ENCODE data around the gene TRAPPC3L. TPM values are rescaled to one million over a fixed set of nuclear protein-coding genes. Genes with fewer than 3 reads are reported as not detected.
A peak's percentile ranks its signal among the peaks of the same experiment; 100 is the strongest.

The TRAPPC3L gene
- total RNA-seq, 1 experiment from 2014 or later = not detected

DNA sequence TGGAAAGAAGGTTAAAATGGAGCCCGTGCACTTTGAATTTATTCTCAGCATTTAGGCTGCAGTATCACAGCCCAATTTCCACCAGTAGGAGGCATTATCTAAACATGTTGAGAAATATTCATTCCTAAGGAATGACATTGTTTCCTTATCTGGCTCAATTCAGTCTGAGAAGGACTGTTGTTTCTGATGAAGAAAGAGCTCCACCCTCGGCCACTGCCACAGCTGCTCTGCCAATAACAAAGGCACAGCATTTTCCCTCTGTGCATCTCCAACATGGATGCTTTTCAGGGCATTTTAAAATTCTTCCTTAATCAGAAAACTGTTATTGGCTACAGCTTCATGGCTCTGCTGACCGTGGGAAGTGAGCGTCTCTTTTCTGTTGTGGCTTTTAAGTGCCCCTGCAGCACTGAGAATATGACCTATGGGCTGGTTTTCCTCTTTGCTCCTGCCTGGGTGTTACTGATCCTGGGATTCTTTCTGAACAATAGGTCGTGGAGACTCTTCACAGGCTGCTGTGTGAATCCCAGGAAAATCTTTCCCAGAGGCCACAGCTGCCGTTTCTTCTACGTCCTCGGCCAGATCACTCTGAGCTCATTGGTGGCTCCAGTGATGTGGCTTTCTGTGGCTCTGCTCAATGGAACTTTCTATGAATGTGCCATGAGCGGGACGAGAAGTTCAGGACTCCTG lies 33.9 kb downstream of the TRAPPC3L start, which contains the start of gene CALHM5:
Gene CALHM5, plus strand, starts transcription at position 216 of the 687 bp plus-strand sequence. Its CDS starts 58 bp downstream, at position 274.
- RAD21 ChIA-PET (ENCODE audit: low non-redundant PET in 1 of 2, low total read pairs in 2 of 2, uncharacterized antibody in 2 of 2, unreplicated experiment in 2 of 2) = no interaction called here
- H2AFZ ChIP-seq (ENCODE audit: low read depth, low read length, poor library complexity, severe bottlenecking) = peak within 1 kb of the TSS; percentile 97
- no peaks in the 10 kb centered on the region for H3K36me3 ChIP-seq (ENCODE audit: control insufficient read depth in 1 of 2, insufficient read depth in 2 of 2, low read length in 2 of 2)
- POLR2A ChIA-PET = interaction anchor here (1.0 kb wide), 1 partner anchor 12 kb away, joined by 3 read pairs; no protein-coding TSS in a partner anchor
- BruUV-seq (replicated peaks) = no TSS peak
- H3K4me2 ChIP-seq (ENCODE audit: low read length) = peak within 1 kb of the TSS; percentile 28
- H3K9me2 ChIP-seq (ENCODE audit: insufficient read depth) = no peaks in the 10 kb centered on the region
- no peaks in the 10 kb centered on the region for H4K20me1 ChIP-seq (ENCODE audit: insufficient read depth)
- H3K9ac ChIP-seq (ENCODE audit: low read length) = no peak within 1 kb of the TSS
- CTCF ChIA-PET = interaction anchor here (0.7 to 2.3 kb wide), 10 partner anchors 11 to 259 kb away, joined by 3 to 15 read pairs (median 4); no protein-coding TSS in a partner anchor
- no peak within 1 kb of the TSS for H3K27ac ChIP-seq (ENCODE audit: low read depth, low read length)
- peak; percentile 92 for ATAC-seq
- H3K4me3 ChIP-seq (replicated peaks in 1 of 2; ENCODE audit: low read depth in 1 of 2, low read length in 2 of 2) = no peak within 1 kb of the TSS
- H3K79me2 ChIP-seq (ENCODE audit: insufficient read depth, low read length) = no peaks in the 10 kb centered on the region
- H3K4me1 ChIP-seq (ENCODE audit: control insufficient read depth in 1 of 2, insufficient read depth in 2 of 2, low read length in 2 of 2) = peaks cover 0 to 9% of the 10 kb centered on the region in 2 experiments; a peak in 2 of 4 replicates
- H3K9me3 ChIP-seq (ENCODE audit: control insufficient read depth in 1 of 2, insufficient read depth in 1 of 2, low read depth in 1 of 2, low read length in 2 of 2) = no peaks in the 10 kb centered on the region
- DNase-seq (ENCODE audit: low read depth, low spot score) = peak; percentile 58
- no peaks in the 10 kb centered on the region for H3K27me3 ChIP-seq (ENCODE audit: insufficient read depth, low read length)
- intact Hi-C loops (cut with micrococcal nuclease) = loop anchor here (5.0 kb wide), 1 partner anchor 571 kb away; no protein-coding TSS in a partner anchor
- TF ChIP-seq RAD21 (IDR thresholded peaks at IDR 0.05; ENCODE audit: low read depth) (peak; percentile 56), JUND (IDR thresholded peaks at IDR 0.05) (peak; percentile 23; the same call in 1 of the 2 replicates), CEBPB (IDR thresholded peaks at IDR 0.05; ENCODE audit: low read depth) (peak; percentile 79), YY1 (IDR thresholded peaks at IDR 0.05; ENCODE audit: extremely low read depth, insufficient replicate concordance, low read depth, low read length) (peak; percentile 26), CBX3 (IDR thresholded peaks at IDR 0.05; ENCODE audit: low read depth) (0 out of 2 replicates have a peak, but pooled peaks have one; percentile 18), ZFX (IDR thresholded peaks at IDR 0.05) (no peak), EZH2 (IDR thresholded peaks at IDR 0.05) (no peak), SP1 (IDR thresholded peaks at IDR 0.05; ENCODE audit: low read depth) (no peak), SRF (IDR thresholded peaks at IDR 0.05; ENCODE audit: low read depth) (peak; percentile 60)
- TF ChIP-seq, protein P1, sequence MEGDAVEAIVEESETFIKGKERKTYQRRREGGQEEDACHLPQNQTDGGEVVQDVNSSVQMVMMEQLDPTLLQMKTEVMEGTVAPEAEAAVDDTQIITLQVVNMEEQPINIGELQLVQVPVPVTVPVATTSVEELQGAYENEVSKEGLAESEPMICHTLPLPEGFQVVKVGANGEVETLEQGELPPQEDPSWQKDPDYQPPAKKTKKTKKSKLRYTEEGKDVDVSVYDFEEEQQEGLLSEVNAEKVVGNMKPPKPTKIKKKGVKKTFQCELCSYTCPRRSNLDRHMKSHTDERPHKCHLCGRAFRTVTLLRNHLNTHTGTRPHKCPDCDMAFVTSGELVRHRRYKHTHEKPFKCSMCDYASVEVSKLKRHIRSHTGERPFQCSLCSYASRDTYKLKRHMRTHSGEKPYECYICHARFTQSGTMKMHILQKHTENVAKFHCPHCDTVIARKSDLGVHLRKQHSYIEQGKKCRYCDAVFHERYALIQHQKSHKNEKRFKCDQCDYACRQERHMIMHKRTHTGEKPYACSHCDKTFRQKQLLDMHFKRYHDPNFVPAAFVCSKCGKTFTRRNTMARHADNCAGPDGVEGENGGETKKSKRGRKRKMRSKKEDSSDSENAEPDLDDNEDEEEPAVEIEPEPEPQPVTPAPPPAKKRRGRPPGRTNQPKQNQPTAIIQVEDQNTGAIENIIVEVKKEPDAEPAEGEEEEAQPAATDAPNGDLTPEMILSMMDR (IDR thresholded peaks at IDR 0.05 in 2 of 3, conservative IDR thresholded peaks at IDR 0.05 in 1 of 3; ENCODE audit: borderline replicate concordance in 1 of 3, insufficient read depth in 1 of 3, low read depth in 2 of 3, low read length in 2 of 3) = peak; percentile 62 to 66 (median 66); a peak in 5 of 6 replicates
- TF ChIP-seq, protein P2, sequence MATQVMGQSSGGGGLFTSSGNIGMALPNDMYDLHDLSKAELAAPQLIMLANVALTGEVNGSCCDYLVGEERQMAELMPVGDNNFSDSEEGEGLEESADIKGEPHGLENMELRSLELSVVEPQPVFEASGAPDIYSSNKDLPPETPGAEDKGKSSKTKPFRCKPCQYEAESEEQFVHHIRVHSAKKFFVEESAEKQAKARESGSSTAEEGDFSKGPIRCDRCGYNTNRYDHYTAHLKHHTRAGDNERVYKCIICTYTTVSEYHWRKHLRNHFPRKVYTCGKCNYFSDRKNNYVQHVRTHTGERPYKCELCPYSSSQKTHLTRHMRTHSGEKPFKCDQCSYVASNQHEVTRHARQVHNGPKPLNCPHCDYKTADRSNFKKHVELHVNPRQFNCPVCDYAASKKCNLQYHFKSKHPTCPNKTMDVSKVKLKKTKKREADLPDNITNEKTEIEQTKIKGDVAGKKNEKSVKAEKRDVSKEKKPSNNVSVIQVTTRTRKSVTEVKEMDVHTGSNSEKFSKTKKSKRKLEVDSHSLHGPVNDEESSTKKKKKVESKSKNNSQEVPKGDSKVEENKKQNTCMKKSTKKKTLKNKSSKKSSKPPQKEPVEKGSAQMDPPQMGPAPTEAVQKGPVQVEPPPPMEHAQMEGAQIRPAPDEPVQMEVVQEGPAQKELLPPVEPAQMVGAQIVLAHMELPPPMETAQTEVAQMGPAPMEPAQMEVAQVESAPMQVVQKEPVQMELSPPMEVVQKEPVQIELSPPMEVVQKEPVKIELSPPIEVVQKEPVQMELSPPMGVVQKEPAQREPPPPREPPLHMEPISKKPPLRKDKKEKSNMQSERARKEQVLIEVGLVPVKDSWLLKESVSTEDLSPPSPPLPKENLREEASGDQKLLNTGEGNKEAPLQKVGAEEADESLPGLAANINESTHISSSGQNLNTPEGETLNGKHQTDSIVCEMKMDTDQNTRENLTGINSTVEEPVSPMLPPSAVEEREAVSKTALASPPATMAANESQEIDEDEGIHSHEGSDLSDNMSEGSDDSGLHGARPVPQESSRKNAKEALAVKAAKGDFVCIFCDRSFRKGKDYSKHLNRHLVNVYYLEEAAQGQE (IDR thresholded peaks at IDR 0.05; ENCODE audit: low read depth) = no peak
- TF ChIP-seq, protein P3, sequence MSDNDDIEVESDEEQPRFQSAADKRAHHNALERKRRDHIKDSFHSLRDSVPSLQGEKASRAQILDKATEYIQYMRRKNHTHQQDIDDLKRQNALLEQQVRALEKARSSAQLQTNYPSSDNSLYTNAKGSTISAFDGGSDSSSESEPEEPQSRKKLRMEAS (IDR thresholded peaks at IDR 0.05) = no peak
- TF ChIP-seq, protein P4, sequence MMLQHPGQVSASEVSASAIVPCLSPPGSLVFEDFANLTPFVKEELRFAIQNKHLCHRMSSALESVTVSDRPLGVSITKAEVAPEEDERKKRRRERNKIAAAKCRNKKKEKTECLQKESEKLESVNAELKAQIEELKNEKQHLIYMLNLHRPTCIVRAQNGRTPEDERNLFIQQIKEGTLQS (IDR thresholded peaks at IDR 0.05) = 0 out of 2 replicates have a peak, but pooled peaks have one; percentile 12

All from HCT116 (cell line).